HepG2 (cell line): ENCODE measurements around the gene ULBP2. TPM values are rescaled to one million over a fixed set of nuclear protein-coding genes. Genes with fewer than 3 reads are reported as not detected.
"Not testable (repeated sequence)": the region's sequence is repeated elsewhere in the genome, so short reads cannot be mapped to it uniquely, and the experiment has no call there.

Experiments used
- ATAC-seq: fragments of 200-7000 bp; cut with Tn5 transposase; 3 replicates; pipeline ENCODE4 v1.9.1; 2020; ENCODE audit warnings: mild to moderate bottlenecking, moderate library complexity
- BruUV-seq: library from RNA; stranded (reverse); fragments of 400-500 nt; replicated peaks from 2 replicates; lab custom pipeline; 2021; lab: Mats Ljungman, UMichigan
- CTCF ChIA-PET: fragments of 300-600 bp; formaldehyde crosslinking; extraction: SDS; loops from one replicate; lab custom pipeline; 2021; ENCODE audit warnings: low total read pairs, inconsistent platforms, low intra/inter-chr PET ratio; lab: Yijun Ruan, JAX
- POLR2A ChIA-PET: fragments of 350-600 bp; sonication (Branson Sonifier 250); formaldehyde crosslinking; loops from one replicate; lab custom pipeline; 2020; ENCODE audit warnings: antibody characterized with exemption, inconsistent platforms; lab: Yijun Ruan, JAX
- DNase-seq: peaks from one replicate; pipeline ENCODE4 v3.0.0-alpha.2; 2015; ENCODE audit warnings: low spot score
- FAIRE-seq: peaks from 3 replicates; lab custom pipeline; 2011; peaks lifted over from hg19 to GRCh38; lab: Jason Lieb, UNC
- H2AFZ ChIP-seq: one replicate; pipeline ENCODE4 v1.6.1; 2011; ENCODE audit warnings: low read length, inconsistent platforms
- H3K27ac ChIP-seq: fragments of 300-600 bp; 3 replicates; pipeline ENCODE4 v1.8.0; 2011; ENCODE audit warnings: mixed run types, mild to moderate bottlenecking, mixed read lengths, low read length, inconsistent platforms; ENCODE audit not compliant: insufficient read depth; ENCODE audit errors: extremely low read length
- H3K27me3 ChIP-seq, 2 experiments: fragments of 200-600 bp in 1 of 2; 2 replicates in 1 of 2; 3 replicates in 1 of 2; pipeline versions ENCODE4 v1.6.0 to v1.8.0; 2011; ENCODE audit warnings: low read length in 2 of 2, mild to moderate bottlenecking in 2 of 2, moderate library complexity in 2 of 2, inconsistent platforms in 1 of 2; ENCODE audit not compliant: insufficient read depth in 2 of 2, control insufficient read depth in 1 of 2
- H3K36me3 ChIP-seq, 2 experiments: fragments of 200-600 bp in 1 of 2; replicated peaks in 1 of 2; 2 replicates in 1 of 2; 3 replicates in 1 of 2; pipeline versions ENCODE4 v1.5.1 to v1.8.0; 2011; ENCODE audit warnings: low read length in 2 of 2, inconsistent platforms in 1 of 2; ENCODE audit not compliant: insufficient read depth in 2 of 2, control insufficient read depth in 1 of 2
- H3K4me1 ChIP-seq: 2 replicates; pipeline ENCODE4 v1.5.1; 2012; ENCODE audit warnings: low read length, inconsistent platforms; ENCODE audit not compliant: insufficient read depth
- H3K4me2 ChIP-seq: 2 replicates; pipeline ENCODE4 v1.6.0; 2011; ENCODE audit warnings: low read depth, low read length, inconsistent platforms
- H3K4me3 ChIP-seq, 3 experiments: fragments of 200-600 bp in 1 of 3; sonication (generic), shearing (Covaris generic) in 1 of 3; replicated peaks in 1 of 3; 2 replicates each; pipeline ENCODE4 v1.5.1; 2011 to 2016; ENCODE audit warnings: low read length in 3 of 3, inconsistent platforms in 2 of 3, low read depth in 2 of 3, mild to moderate bottlenecking in 2 of 3, control low read depth in 1 of 3, mixed read lengths in 1 of 3; ENCODE audit not compliant: insufficient read depth in 1 of 3
- H3K79me2 ChIP-seq: one replicate; pipeline ENCODE4 v1.6.1; 2011; ENCODE audit warnings: low read length, inconsistent platforms; ENCODE audit not compliant: insufficient read depth
- H3K9ac ChIP-seq: 2 replicates; pipeline ENCODE4 v1.6.0; 2011; ENCODE audit warnings: mild to moderate bottlenecking, low read depth, low read length, inconsistent platforms; ENCODE audit not compliant: insufficient read depth
- H3K9me3 ChIP-seq: 2 replicates; pipeline ENCODE4 v1.5.1; 2012; ENCODE audit warnings: mild to moderate bottlenecking, low read length
- H4K20me1 ChIP-seq: 2 replicates; pipeline ENCODE4 v1.6.0; 2011; ENCODE audit warnings: inconsistent platforms, mild to moderate bottlenecking, low read length, moderate library complexity; ENCODE audit not compliant: insufficient read depth
- AGO1 ChIP-seq: fragments of 200-400 bp; formaldehyde crosslinking; IDR thresholded peaks from 2 replicates; pipeline ENCODE4 v1.6.1; 2017; ENCODE audit warnings: mild to moderate bottlenecking, low read depth, low read length, moderate library complexity; ENCODE audit not compliant: poor library complexity, severe bottlenecking
- CC2D1A ChIP-seq: sonication (generic); formaldehyde crosslinking; IDR thresholded peaks from 2 replicates; pipeline ENCODE4 v1.8.1; 2023; ENCODE audit warnings: mild to moderate bottlenecking, missing genetic modification reagents
- DMAP1 ChIP-seq: IDR thresholded peaks from 2 replicates; pipeline ENCODE4 v1.6.1; 2016
- HMGA1 ChIP-seq: sonication (generic); formaldehyde crosslinking; conservative IDR thresholded peaks from 2 replicates; pipeline ENCODE4 v1.4.0; 2020; ENCODE audit warnings: missing genetic modification reagents
- KDM2A ChIP-seq: sonication (generic); formaldehyde crosslinking; IDR thresholded peaks from 2 replicates; pipeline ENCODE4 v1.4.0; 2020; ENCODE audit warnings: low read depth, missing genetic modification reagents, borderline replicate concordance
- NCOR1 ChIP-seq: fragments of 200-600 bp; sonication (generic); IDR thresholded peaks from 2 replicates; pipeline ENCODE4 v1.7.0; 2017; ENCODE audit warnings: antibody characterized with exemption, low read length, borderline replicate concordance
- NR2F1 ChIP-seq, 2 experiments: fragments of 450-650 bp in 1 of 2; formaldehyde crosslinking in 1 of 2; IDR thresholded peaks; 2 replicates each; pipeline versions ENCODE4 v1.5.0 to v1.6.1; 2016 to 2020; ENCODE audit warnings: mild to moderate bottlenecking in 1 of 2, missing compliant biosample characterization in 1 of 2, missing genetic modification reagents in 1 of 2, moderate library complexity in 1 of 2
- PCBP2 ChIP-seq: fragments of 200-400 bp; formaldehyde crosslinking; optimal IDR thresholded peaks from 2 replicates; pipeline ENCODE3; 2018; ENCODE audit warnings: low read length, low read depth; ENCODE audit not compliant: poor library complexity, severe bottlenecking
- PHF20 ChIP-seq: sonication (generic); formaldehyde crosslinking; IDR thresholded peaks from 2 replicates; pipeline ENCODE4 v1.5.0; 2020; ENCODE audit warnings: mild to moderate bottlenecking, missing genetic modification reagents
- PLRG1 ChIP-seq: fragments of 450-650 bp; conservative IDR thresholded peaks from 2 replicates; pipeline ENCODE4 v1.6.1; 2016
- PRPF4 ChIP-seq: fragments of 200-400 bp; formaldehyde crosslinking; IDR thresholded peaks from 2 replicates; pipeline ENCODE4 v1.6.1; 2016; ENCODE audit warnings: low read length, low read depth; ENCODE audit not compliant: poor library complexity, severe bottlenecking
- ZNF207 ChIP-seq: fragments of 450-650 bp; IDR thresholded peaks from 2 replicates; pipeline ENCODE4 v1.6.1; 2016; ENCODE audit warnings: antibody characterized with exemption, borderline replicate concordance
- ZNF333 ChIP-seq: sonication (generic); formaldehyde crosslinking; IDR thresholded peaks from 2 replicates; pipeline ENCODE4 v1.4.0; 2020; ENCODE audit warnings: mild to moderate bottlenecking, missing genetic modification reagents, borderline replicate concordance
- ZNF780A ChIP-seq: sonication (generic); formaldehyde crosslinking; IDR thresholded peaks from 2 replicates; pipeline ENCODE4 v1.8.0; 2022; ENCODE audit warnings: mild to moderate bottlenecking, missing genetic modification reagents, moderate library complexity
- ZSCAN21 ChIP-seq: sonication (generic); formaldehyde crosslinking; IDR thresholded peaks from 2 replicates; pipeline ENCODE4 v1.8.0; 2022; ENCODE audit warnings: mild to moderate bottlenecking, missing genetic modification reagents, moderate library complexity, borderline replicate concordance
- WGBS: methylation state at CpG from one replicate; pipeline ENCODE4 v1.1.6; 2017; ENCODE audit warnings: low lambda C conversion rate; 5-methylcytosine and 5-hydroxymethylcytosine counted together
- in situ Hi-C: cut with HindIII; loops from 2 replicates; pipeline ENCODE4 v1.10.0; 2017; ENCODE audit warnings: low pct_unique_long_range_greater_than_20kb; ENCODE audit not compliant: extremely low pct_ligation_motif_present
- intact Hi-C: fragments of 100-400 bp; cut with micrococcal nuclease; formaldehyde crosslinking; loops from one replicate; pipeline ENCODE4 v1.10.0; 2022; ENCODE audit not compliant: unreplicated experiment
- polyA plus RNA-seq, 8 experiments: library from polyadenylated mRNA; depleted of rRNA in 3 of 8; stranded (reverse) in 7 of 8; unstranded in 1 of 8; fragments of >200 nt; fragmentation: Illumina TruSeq in 4 of 8; extraction: Trizol in 4 of 8; gene quantifications; 2 replicates each; pipeline versions ENCODE4 v1.2.1 to v1.2.3, GENCODE V29; 2011 to 2016; ENCODE audit warnings: low read depth in 4 of 8, missing spikeins in 1 of 8, mixed read lengths in 1 of 8; ENCODE audit not compliant: insufficient read depth in 1 of 8
- total RNA-seq, 5 experiments: library from RNA; depleted of rRNA; stranded (reverse); fragments of >200 nt; fragmentation: Illumina TruSeq; extraction: Trizol; gene quantifications; 2 replicates each; pipeline ENCODE4 v1.2.3, GENCODE V29; 2016; ENCODE audit warnings: low read depth in 1 of 5
- TF ChIP-seq, protein P1 (sequence below): sonication (generic); formaldehyde crosslinking; IDR thresholded peaks from 2 replicates; pipeline ENCODE4 v1.4.0; 2020; ENCODE audit warnings: mild to moderate bottlenecking, low read depth, missing genetic modification reagents

ULBP2 gene
- total and polyA plus RNA-seq, 2 of the 13 experiments (the other 11 are each of a cell fraction or from before 2014, with no cell fraction given) = not detected

DNA sequence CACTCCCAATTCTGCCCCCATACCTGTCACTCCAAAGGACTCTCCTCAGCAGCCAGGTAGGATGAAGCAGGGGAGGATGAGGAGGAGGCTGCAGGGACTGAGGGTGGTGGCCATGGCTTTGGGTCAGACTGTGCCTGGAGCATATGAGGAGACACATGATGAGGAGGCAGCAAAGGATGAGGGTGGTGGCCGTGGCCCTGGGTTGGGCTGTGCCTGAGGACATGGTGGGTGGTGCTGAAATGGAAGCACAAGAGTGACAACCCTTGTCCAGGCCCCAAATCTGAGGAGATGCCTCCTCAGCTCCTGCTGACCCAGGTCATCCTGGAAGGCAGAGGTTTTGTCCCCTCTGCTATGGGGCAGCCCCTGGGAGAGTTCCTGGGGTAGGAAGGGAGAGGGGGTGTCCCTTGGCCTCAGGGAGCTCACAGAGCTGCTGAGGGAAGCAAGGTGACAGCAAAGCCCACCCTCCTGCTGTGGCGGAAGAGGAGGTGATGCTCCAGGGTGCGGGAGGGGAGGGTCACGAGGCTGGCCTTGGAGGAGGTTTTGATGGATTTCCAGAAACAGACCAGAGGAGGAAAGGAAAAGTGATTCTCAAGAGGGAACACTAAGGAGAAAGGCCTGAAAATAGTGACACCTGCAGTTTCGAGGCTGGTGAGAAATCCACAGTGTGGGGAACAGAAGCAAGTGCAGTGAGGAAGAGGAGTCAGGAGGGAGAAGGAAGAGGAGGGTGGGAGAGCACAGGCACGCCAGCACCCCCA lies 23.5 kb upstream of the ULBP2 start:
- TF ChIP-seq HMGA1 (CRISPR knock-in tag) (no peak), DMAP1 (CRISPR knock-in tag) (no peak), NR2F1 (CRISPR knock-in tag; IDR thresholded peaks at IDR 0.05) (no peak), CC2D1A (no peak), ZSCAN21 (CRISPR knock-in tag) (no peak), NCOR1 (no peak), PLRG1 (no peak), PRPF4 (no peak), ZNF333 (CRISPR knock-in tag) (no peak), PCBP2 (no peak), KDM2A (no peak), PHF20 (CRISPR knock-in tag) (no peak), ZNF207 (no peak), AGO1 (no peak), ZNF780A (CRISPR knock-in tag) (no peak)
- TF ChIP-seq, protein P1, sequence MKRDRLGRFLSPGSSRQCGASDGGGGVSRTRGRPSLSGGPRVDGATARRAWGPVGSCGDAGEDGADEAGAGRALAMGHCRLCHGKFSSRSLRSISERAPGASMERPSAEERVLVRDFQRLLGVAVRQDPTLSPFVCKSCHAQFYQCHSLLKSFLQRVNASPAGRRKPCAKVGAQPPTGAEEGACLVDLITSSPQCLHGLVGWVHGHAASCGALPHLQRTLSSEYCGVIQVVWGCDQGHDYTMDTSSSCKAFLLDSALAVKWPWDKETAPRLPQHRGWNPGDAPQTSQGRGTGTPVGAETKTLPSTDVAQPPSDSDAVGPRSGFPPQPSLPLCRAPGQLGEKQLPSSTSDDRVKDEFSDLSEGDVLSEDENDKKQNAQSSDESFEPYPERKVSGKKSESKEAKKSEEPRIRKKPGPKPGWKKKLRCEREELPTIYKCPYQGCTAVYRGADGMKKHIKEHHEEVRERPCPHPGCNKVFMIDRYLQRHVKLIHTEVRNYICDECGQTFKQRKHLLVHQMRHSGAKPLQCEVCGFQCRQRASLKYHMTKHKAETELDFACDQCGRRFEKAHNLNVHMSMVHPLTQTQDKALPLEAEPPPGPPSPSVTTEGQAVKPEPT (CRISPR knock-in tag) = no peak
- H3K9me3 ChIP-seq = no peaks in the 10 kb centered on the region
- no peak overlapping the region for H3K27ac ChIP-seq
- H3K9ac ChIP-seq = no peak overlapping the region
- no peaks in the 10 kb centered on the region for H3K79me2 ChIP-seq
- FAIRE-seq (no peak), DNase-seq (no peak), ATAC-seq (no peak)
- H3K4me1 ChIP-seq = peaks cover 13% of the 10 kb centered on the region
- intact Hi-C loops (no loop called here), in situ Hi-C loops (no loop called here)
- H3K4me3 ChIP-seq = no peak overlapping the region
- no peak overlapping the region for H2AFZ ChIP-seq
- H3K27me3 ChIP-seq = peaks cover 9 to 66% of the 10 kb centered on the region in 2 experiments
- H3K4me2 ChIP-seq = no peak overlapping the region
- BruUV-seq = no TSS peak
- WGBS = 10% methylated on average over 6 of the region's 6 CpGs
- CTCF ChIA-PET = interaction anchor here (1.6 kb wide), 1 partner anchor 84 kb away, joined by 7 read pairs; no protein-coding TSS in a partner anchor
- no peaks in the 10 kb centered on the region for H3K36me3 ChIP-seq
- no peaks in the 10 kb centered on the region for H4K20me1 ChIP-seq
- POLR2A ChIA-PET = no interaction called here

DNA sequence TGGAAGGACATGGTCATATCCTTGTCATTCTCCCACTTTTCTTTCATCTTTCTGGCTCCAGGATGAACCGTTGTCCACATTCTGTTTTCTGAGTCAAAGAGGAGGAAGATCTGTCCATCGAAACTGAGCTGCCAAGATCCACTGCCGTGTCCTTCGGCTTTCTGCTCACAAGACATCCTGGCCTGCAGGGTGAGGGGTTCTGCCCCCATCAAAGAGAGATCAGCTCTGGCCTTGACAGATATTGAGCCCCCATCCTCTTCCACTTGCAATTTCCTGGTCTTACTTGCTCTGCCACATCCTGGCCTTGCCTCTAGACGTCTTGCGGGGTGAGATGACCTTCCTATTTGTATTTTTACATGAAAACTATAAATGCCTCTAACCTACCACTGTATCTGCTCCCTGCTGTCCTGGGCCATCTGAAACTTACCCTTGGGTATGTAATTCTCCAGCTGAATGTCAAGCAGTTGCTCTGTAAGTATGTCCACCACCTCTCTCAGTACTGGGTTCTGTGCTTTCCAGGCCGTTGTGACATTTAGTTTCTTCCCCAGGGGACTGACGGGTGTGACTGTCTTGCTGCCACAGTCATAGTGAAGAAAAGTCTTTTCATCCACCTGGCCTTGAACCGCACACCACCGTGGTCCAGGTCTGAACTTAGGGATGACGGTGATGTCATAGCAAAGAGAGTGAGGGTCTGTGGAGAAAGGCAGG lies 22.5 kb upstream of the ULBP2 start:
- H3K4me3 ChIP-seq, in situ Hi-C loops, H3K36me3 ChIP-seq, CTCF ChIA-PET, ATAC-seq, H3K9ac ChIP-seq, BruUV-seq, DNase-seq, H3K79me2 ChIP-seq, H3K27ac ChIP-seq, H4K20me1 ChIP-seq, H2AFZ ChIP-seq, H3K9me3 ChIP-seq, intact Hi-C loops, POLR2A ChIA-PET, H3K4me2 ChIP-seq: not testable (repeated sequence)
- Histone ChIP-seq H3K27me3 (peaks cover 12 to 71% of the 10 kb centered on the region in 2 experiments), H3K4me1 (peaks cover 16% of the 10 kb centered on the region)
- 6% methylated on average over 11 of the region's 11 CpGs for WGBS
- peak; percentile 34 for FAIRE-seq
